HL-60 (cell line): ENCODE measurements around the gene TLR2.

ENCODE experiments used
- DNase-seq, 2 experiments: peaks; one replicate each; pipeline ENCODE4 v3.0.0-alpha.2; 2010 to 2020; ENCODE audit warnings: low read depth in 1 of 2, low spot score in 1 of 2
- H3K27ac ChIP-seq: fragments of 250-450 bp; sonication (Bioruptor Pico); replicated peaks from 2 replicates; pipeline ENCODE4 v1.5.1; 2020; ENCODE audit warnings: mild to moderate bottlenecking, moderate library complexity
- H3K27me3 ChIP-seq: fragments of 250-450 bp; sonication (Bioruptor Pico); 2 replicates; pipeline ENCODE4 v1.5.1; 2021; ENCODE audit warnings: mild to moderate bottlenecking, moderate library complexity; ENCODE audit not compliant: insufficient read depth, poor library complexity, severe bottlenecking
- H3K4me3 ChIP-seq: replicated peaks from 2 replicates; pipeline ENCODE4 v1.5.1; 2011; ENCODE audit warnings: mild to moderate bottlenecking, control low read depth, low read length; ENCODE audit not compliant: insufficient read depth
- GABPA ChIP-seq: IDR thresholded peaks from 2 replicates; pipeline ENCODE4 v1.6.1; 2012; ENCODE audit warnings: low read depth
- POLR2AphosphoS5 ChIP-seq: IDR thresholded peaks from 2 replicates; pipeline ENCODE4 v1.6.1; 2012; ENCODE audit warnings: low read depth
- SPI1 ChIP-seq: IDR thresholded peaks from 2 replicates; pipeline ENCODE4 v1.6.1; 2012; ENCODE audit warnings: low read depth, mild to moderate bottlenecking, borderline replicate concordance
- TF ChIP-seq, protein P1 (sequence below): IDR thresholded peaks from 2 replicates; pipeline ENCODE4 v1.6.1; 2012; ENCODE audit warnings: low read depth; ENCODE audit not compliant: insufficient replicate concordance
- TF ChIP-seq, protein P2 (sequence below): IDR thresholded peaks from one replicate; pipeline ENCODE4 v1.5.1; 2011; ENCODE audit warnings: low read length, control low read depth, inconsistent platforms; ENCODE audit not compliant: insufficient read depth

Gene TLR2

DNA sequence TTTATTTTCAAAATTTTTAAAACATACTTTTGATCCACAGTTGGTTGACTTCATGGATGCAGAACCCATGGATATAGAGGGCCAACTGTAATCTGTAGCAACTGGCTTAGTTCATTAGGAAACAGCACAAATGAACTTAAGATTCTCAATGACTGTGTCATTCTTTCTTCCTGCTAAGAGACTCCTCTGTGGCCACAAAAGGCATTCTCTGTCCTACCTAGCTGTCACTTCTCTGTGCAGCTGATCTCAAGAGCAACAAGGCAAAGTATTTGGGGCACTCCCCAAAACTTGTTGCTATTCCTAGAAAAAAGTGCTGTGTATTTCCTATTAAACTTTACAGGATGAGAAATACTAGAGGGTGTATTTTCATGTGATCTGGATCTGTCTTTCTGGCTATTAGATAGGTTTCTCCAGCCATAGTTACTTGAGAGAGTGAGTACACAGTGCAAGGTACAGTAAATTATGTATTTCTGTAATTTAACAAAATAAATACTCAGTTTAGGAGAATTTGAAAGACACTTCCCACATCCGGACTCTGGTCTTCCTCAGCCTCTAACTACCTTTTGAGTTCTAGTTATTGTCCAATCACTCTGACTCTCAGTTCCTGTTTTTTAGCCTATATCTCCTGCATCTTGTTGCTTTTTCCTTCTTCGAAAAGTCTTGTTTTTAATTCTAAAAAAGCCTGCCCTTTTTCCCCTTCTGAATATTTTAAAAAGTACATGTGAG is 21.8 kb downstream of the TLR2 start:
- peak in 1 of 2 experiments; percentile 43 for DNase-seq
- H3K27me3 ChIP-seq: no peaks in the 10 kb centered on the region
- TF ChIP-seq SPI1: peak; percentile 97
- no peak; the same call in 1 of the 2 replicates for TF ChIP-seq POLR2AphosphoS5
- no peak overlapping the region for H3K4me3 ChIP-seq
- peak overlapping the region; percentile 58 for H3K27ac ChIP-seq

DNA sequence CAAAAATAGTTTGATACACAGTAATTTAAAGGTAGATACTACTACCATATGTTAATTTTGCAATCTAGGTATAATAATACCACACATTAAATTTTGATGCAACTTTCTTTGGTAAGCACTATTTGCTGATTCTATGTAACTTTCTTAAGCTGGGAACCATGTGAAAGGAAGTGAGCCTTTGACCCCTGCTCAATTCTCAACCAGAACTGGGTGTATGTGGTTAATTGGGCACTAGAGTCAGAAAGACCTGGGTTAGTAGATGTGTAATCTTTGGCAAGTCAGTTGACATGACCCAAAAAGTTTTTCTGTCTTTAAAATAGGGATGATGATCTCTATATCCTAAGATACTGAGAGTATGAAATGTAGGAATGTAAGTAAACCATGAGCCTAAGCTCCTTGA is 22.4 kb downstream of the TLR2 start:
- Histone ChIP-seq H3K27ac (peak overlapping the region; percentile 58), H3K4me3 (no peak overlapping the region), H3K27me3 (no peaks in the 10 kb centered on the region)
- TF ChIP-seq, protein P1, sequence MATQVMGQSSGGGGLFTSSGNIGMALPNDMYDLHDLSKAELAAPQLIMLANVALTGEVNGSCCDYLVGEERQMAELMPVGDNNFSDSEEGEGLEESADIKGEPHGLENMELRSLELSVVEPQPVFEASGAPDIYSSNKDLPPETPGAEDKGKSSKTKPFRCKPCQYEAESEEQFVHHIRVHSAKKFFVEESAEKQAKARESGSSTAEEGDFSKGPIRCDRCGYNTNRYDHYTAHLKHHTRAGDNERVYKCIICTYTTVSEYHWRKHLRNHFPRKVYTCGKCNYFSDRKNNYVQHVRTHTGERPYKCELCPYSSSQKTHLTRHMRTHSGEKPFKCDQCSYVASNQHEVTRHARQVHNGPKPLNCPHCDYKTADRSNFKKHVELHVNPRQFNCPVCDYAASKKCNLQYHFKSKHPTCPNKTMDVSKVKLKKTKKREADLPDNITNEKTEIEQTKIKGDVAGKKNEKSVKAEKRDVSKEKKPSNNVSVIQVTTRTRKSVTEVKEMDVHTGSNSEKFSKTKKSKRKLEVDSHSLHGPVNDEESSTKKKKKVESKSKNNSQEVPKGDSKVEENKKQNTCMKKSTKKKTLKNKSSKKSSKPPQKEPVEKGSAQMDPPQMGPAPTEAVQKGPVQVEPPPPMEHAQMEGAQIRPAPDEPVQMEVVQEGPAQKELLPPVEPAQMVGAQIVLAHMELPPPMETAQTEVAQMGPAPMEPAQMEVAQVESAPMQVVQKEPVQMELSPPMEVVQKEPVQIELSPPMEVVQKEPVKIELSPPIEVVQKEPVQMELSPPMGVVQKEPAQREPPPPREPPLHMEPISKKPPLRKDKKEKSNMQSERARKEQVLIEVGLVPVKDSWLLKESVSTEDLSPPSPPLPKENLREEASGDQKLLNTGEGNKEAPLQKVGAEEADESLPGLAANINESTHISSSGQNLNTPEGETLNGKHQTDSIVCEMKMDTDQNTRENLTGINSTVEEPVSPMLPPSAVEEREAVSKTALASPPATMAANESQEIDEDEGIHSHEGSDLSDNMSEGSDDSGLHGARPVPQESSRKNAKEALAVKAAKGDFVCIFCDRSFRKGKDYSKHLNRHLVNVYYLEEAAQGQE: no peak
- no peak for TF ChIP-seq POLR2AphosphoS5
- TF ChIP-seq GABPA: no peak
- TF ChIP-seq, protein P2, sequence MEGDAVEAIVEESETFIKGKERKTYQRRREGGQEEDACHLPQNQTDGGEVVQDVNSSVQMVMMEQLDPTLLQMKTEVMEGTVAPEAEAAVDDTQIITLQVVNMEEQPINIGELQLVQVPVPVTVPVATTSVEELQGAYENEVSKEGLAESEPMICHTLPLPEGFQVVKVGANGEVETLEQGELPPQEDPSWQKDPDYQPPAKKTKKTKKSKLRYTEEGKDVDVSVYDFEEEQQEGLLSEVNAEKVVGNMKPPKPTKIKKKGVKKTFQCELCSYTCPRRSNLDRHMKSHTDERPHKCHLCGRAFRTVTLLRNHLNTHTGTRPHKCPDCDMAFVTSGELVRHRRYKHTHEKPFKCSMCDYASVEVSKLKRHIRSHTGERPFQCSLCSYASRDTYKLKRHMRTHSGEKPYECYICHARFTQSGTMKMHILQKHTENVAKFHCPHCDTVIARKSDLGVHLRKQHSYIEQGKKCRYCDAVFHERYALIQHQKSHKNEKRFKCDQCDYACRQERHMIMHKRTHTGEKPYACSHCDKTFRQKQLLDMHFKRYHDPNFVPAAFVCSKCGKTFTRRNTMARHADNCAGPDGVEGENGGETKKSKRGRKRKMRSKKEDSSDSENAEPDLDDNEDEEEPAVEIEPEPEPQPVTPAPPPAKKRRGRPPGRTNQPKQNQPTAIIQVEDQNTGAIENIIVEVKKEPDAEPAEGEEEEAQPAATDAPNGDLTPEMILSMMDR: no peak
- no peak for TF ChIP-seq SPI1
- DNase-seq: peak in 1 of 2 experiments; percentile 24

DNA sequence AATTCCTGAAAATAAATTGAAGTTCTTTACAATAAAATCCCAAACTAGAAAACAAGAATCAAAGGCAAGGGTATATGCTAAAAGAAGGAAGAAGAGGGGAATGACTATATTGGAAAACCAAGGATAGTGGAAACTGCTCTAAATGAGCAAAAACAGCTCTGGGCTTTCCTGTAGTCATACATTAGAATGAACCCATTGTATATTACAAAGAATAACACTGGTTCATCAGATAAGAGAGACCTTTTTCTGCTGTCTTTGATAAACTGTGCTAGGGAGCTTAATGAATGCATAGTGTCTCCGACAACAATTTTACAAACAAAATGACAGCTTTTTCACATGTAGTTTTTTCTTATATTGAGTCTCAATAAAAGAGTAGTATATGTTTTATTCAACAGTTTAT is 26.6 kb downstream of the TLR2 start:
- Histone ChIP-seq H3K27me3 (no peaks in the 10 kb centered on the region), H3K27ac (no peak overlapping the region), H3K4me3 (no peak overlapping the region)
- DNase-seq: no peak
- TF ChIP-seq POLR2AphosphoS5: no peak
- TF ChIP-seq, protein P2: no peak
- no peak for TF ChIP-seq SPI1
- TF ChIP-seq, protein P1: no peak
- TF ChIP-seq GABPA: no peak

DNA sequence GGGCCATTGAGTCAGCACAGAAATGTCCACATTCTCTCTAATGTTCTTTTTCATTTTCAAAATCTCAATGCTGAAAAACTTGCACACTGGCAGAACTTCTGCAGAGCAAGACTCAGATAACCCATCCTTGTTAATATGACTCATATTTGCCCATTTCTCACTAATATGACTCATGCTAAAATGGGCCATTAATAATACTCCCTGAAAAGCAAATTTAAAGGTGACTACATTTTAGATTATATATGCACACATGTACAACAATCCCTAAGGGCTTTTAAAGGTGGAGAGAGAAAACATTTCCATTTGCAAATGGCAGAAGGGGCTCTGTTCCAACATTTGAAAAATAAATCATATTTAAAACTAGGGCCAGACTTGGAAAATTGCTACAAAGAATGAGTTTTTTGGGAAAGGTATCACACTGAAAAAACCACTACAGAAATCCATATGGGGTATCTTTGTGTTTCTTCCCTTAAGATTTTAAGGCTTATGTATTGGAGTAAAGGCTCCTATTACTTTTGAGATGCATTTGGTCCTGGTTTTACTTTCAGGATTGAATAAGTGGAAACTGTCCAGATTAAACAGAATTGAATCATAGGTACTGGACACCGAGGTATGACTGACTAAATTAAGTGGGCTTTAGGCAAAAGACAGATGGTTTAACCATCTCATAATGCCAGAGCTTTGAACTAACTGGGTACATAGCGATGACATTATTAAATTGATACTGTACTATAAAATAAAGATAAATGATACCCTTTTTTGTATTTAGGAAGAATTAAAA is 30.0 kb downstream of the TLR2 start:
- no peak for TF ChIP-seq GABPA
- no peak for TF ChIP-seq SPI1
- TF ChIP-seq, protein P2: no peak
- TF ChIP-seq POLR2AphosphoS5: no peak
- TF ChIP-seq, protein P1: no peak
- no peaks in the 10 kb centered on the region for H3K27me3 ChIP-seq
- no peak for DNase-seq
- H3K4me3 ChIP-seq: no peak overlapping the region
- no peak overlapping the region for H3K27ac ChIP-seq
